Parathyroid adenoma (tissue), 2 donors: ENCODE data around the gene HERPUD1.

Experiments used
- H2AFZ ChIP-seq: fragments of 300-600 bp; sonication (generic); one replicate; pipeline ENCODE4 v1.7.0; 2017; ENCODE audit warnings: antibody characterized with exemption, mild to moderate bottlenecking
- H3K27ac ChIP-seq: fragments of 300-600 bp; sonication (generic); one replicate; pipeline ENCODE4 v1.7.0; 2017
- H3K27me3 ChIP-seq: fragments of 300-600 bp; sonication (generic); one replicate; pipeline ENCODE4 v1.7.0; 2017; ENCODE audit warnings: low read length; ENCODE audit not compliant: control insufficient read depth, insufficient read depth
- H3K36me3 ChIP-seq: fragments of 300-600 bp; sonication (generic); one replicate; pipeline ENCODE4 v1.7.0; 2017; ENCODE audit warnings: low read length; ENCODE audit not compliant: control insufficient read depth, insufficient read depth
- H3K4me1 ChIP-seq: fragments of 300-600 bp; sonication (generic); one replicate; pipeline ENCODE4 v1.7.0; 2017; ENCODE audit warnings: control low read depth
- H3K4me2 ChIP-seq: fragments of 300-600 bp; sonication (generic); one replicate; pipeline ENCODE4 v1.7.0; 2017; ENCODE audit warnings: low read length
- H3K4me3 ChIP-seq: fragments of 300-600 bp; sonication (generic); one replicate; pipeline ENCODE4 v1.7.0; 2017; ENCODE audit warnings: low read depth, low read length
- H3K79me2 ChIP-seq: fragments of 300-600 bp; sonication (generic); one replicate; pipeline ENCODE4 v1.7.0; 2017; ENCODE audit warnings: control low read depth
- H3K9ac ChIP-seq: fragments of 300-600 bp; sonication (generic); one replicate; pipeline ENCODE4 v1.7.0; 2017; ENCODE audit warnings: mild to moderate bottlenecking
- H3K9me3 ChIP-seq: fragments of 300-600 bp; sonication (generic); one replicate; pipeline ENCODE4 v1.7.0; 2017; ENCODE audit warnings: low read length; ENCODE audit not compliant: control insufficient read depth
- CTCF ChIP-seq: fragments of 300-600 bp; sonication (generic); IDR thresholded peaks from one replicate; pipeline ENCODE4 v1.7.0; 2017; ENCODE audit warnings: antibody characterized with exemption, mild to moderate bottlenecking
- donor health status: primary hyperparathyroidism.

The HERPUD1 gene

GRCh38 chr16:56981729-56982271 lies 49.9 kb downstream of the HERPUD1 start:
- no peak overlapping the region for H2AFZ ChIP-seq
- H3K4me3 ChIP-seq = no peak overlapping the region
- H3K79me2 ChIP-seq = no peaks in the 10 kb centered on the region
- H3K4me1 ChIP-seq = no peaks in the 10 kb centered on the region
- TF ChIP-seq CTCF = no peak
- no peak overlapping the region for H3K9ac ChIP-seq
- no peak overlapping the region for H3K27ac ChIP-seq
- H3K4me2 ChIP-seq = no peak overlapping the region
- no peaks in the 10 kb centered on the region for H3K27me3 ChIP-seq
- H3K9me3 ChIP-seq = no peaks in the 10 kb centered on the region
- H3K36me3 ChIP-seq = no peaks in the 10 kb centered on the region

DNA sequence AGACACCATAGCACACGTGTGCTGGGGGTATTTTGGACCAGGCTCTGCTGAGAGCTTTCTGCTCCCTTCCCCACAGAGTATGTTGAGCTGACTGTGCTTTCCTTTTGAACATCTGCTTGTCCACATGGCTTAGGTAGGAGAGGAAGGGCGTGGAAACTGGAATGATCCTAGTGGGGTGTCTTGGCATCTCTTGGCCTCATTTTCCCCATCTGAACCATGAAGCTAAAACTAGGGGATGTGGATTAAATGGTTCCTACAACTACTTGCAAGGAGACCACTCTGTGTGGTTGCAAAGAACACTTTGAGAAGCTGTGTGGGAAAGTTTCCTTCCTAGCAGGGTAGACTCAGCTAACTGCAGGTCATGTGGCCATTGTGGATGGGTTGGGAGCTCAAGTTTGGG lies 50.8 kb downstream of the HERPUD1 start:
- no peak for TF ChIP-seq CTCF
- no peaks in the 10 kb centered on the region for H3K27me3 ChIP-seq
- H3K36me3 ChIP-seq = no peaks in the 10 kb centered on the region
- H3K9ac ChIP-seq = no peak overlapping the region
- no peak overlapping the region for H3K4me3 ChIP-seq
- H2AFZ ChIP-seq = no peak overlapping the region
- H3K4me2 ChIP-seq = no peak overlapping the region
- no peaks in the 10 kb centered on the region for H3K9me3 ChIP-seq
- H3K27ac ChIP-seq = no peak overlapping the region
- H3K4me1 ChIP-seq = no peaks in the 10 kb centered on the region
- H3K79me2 ChIP-seq = no peaks in the 10 kb centered on the region

GRCh38 chr16:56983211-56983751 lies 51.3 kb downstream of the HERPUD1 start:
- H3K4me1 ChIP-seq = no peaks in the 10 kb centered on the region
- H3K36me3 ChIP-seq = no peaks in the 10 kb centered on the region
- no peaks in the 10 kb centered on the region for H3K27me3 ChIP-seq
- TF ChIP-seq CTCF = no peak
- no peak overlapping the region for H3K9ac ChIP-seq
- no peak overlapping the region for H3K4me2 ChIP-seq
- H3K27ac ChIP-seq = no peak overlapping the region
- no peaks in the 10 kb centered on the region for H3K9me3 ChIP-seq
- no peak overlapping the region for H3K4me3 ChIP-seq
- no peaks in the 10 kb centered on the region for H3K79me2 ChIP-seq
- H2AFZ ChIP-seq = no peak overlapping the region

- Histone ChIP-seq H3K27me3 (no peaks in the 10 kb centered on the region), H3K79me2 (no peaks in the 10 kb centered on the region), H3K4me2 (no peak overlapping the region), H3K4me1 (no peaks in the 10 kb centered on the region), H3K36me3 (no peaks in the 10 kb centered on the region), H3K9me3 (no peaks in the 10 kb centered on the region), H3K9ac (no peak overlapping the region), H2AFZ (no peak overlapping the region), H3K27ac (no peak overlapping the region), H3K4me3 (no peak overlapping the region)
- TF ChIP-seq CTCF = no peak
These were observed 52.7 kb downstream of the HERPUD1 start for GRCh38 chr16:56984639-56985038.

DNA sequence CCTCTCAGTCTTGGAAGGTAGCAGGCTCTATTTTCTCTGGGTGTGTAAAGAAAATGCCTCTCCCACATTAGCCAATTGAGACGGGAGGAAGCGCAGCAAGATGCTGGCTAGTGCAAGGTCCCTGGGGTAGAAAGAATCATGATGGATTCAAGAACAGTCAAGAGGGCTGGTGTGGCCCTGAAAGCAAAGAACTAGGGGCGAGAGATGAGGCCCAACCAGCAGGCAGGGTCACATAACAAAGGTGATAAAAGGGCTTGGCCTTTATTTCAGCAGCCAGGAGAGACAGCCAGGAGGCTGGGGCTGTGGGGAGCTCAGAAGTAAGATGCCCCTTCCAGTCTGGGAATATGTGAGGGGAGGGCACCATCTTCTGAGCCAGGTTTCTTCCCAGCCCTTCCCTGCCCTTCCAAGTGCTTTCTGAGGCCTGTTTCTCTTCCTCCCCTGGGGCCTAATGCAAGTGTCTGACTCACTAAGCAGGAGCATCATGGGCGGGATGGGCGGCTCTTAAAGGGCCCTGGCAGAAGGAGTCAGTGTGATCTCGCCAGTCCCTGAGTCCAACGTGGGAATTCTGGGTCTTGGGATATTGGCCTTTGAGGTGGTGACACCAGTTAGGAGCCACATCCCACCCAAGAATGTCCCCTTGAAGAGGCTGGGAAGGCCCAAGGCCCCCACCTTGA lies 53.5 kb downstream of the HERPUD1 start:
- no peak for TF ChIP-seq CTCF
- H3K27me3 ChIP-seq = no peaks in the 10 kb centered on the region
- H3K27ac ChIP-seq = no peak overlapping the region
- H3K4me3 ChIP-seq = no peak overlapping the region
- no peak overlapping the region for H2AFZ ChIP-seq
- H3K9me3 ChIP-seq = no peaks in the 10 kb centered on the region
- no peaks in the 10 kb centered on the region for H3K79me2 ChIP-seq
- H3K9ac ChIP-seq = no peak overlapping the region
- no peaks in the 10 kb centered on the region for H3K36me3 ChIP-seq
- H3K4me1 ChIP-seq = peaks cover 7% of the 10 kb centered on the region
- no peak overlapping the region for H3K4me2 ChIP-seq
